GM21723 (cell line): Measurements from ENCODE around the gene SLC26A8.
"Not testable (repeated sequence)": the region's sequence is repeated elsewhere in the genome, so short reads cannot be mapped to it uniquely, and the experiment has no call there.

Experiments used
- ATAC-seq: cut with Tn5 transposase; IDR thresholded peaks from one replicate; pipeline ENCODE4 v1.9.1; 2021; ENCODE audit warnings: mild to moderate bottlenecking, moderate library complexity; ENCODE audit not compliant: unreplicated experiment

Gene SLC26A8

DNA sequence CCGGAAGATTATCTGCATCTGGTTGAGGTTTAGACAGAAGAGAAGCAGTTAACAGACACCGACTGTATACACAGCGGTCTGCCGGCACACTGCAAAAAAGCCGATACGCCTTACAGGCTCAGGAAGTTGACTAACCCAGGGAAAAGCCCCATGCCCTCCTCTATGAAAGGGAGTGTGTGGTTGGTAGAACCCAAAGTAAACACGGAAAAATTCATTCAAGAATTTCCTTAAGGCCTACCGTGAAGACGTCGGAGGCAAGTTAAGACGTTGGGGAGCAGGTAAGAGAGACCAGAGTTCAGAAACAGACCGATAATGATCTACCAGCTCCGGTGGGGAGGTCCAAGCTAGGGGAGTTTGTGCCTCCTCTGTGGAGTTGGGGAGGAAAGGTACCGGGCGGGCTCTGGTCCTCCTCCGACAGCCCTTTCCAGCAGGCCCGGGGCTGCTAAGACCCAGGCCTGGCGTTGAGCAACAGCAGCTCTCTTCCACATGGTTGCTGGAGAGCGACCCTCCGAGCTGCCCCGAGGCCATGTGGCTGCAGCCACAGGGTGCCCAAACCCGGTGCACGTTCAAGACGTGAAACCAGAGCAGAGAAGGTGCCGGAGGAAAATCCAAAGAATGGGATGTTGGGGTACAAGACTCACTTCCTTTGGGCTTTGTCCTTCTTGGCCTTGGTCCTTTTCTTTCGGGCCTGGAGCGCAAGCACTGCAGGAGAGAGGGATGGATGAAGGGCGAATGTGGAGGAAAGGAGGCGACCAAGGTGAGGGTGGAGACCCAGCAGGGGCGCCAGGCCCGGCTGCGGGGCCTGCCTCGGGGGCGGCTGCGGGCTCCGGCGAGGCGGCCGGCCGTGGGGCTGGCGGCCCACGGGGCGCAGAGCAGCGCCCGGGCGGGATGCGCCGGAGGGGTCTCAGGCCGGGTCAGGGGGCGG lies 104.4 kb downstream of the SLC26A8 start:
- peak; percentile 29 for ATAC-seq

DNA sequence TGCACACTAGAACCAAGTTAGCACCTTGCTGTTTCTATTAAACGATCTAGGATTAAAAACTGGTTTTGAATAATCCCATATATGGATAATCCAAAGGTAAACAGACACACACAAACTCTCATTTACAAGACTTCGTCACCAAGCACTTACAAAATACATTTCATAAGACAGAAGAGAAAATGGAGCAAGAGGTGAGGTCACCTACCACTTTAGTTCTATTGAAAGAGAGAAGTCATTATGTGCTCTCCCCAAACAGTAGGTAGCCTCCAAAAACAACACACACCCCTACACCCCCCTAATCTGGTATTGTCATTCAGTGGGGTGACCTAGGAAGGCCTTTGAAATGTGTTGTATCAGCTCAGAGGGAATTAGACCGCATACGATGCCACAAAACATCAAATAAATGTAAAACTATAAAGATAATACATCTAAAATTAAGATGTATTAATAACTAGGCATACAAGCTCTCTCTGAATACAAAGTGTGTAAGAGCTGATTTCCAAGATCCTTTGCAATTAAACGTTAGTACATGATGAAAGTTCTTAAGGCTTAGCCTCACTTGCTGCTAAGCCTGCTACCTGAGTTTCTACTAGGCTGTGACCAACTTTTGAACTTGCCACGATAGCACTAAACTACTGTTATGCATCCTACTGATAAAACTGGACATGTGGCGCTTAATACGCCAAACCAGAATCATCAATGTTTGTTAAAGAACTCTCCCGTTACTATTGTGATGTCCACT lies 105.2 kb downstream of the SLC26A8 start:
- ATAC-seq: no peak

DNA sequence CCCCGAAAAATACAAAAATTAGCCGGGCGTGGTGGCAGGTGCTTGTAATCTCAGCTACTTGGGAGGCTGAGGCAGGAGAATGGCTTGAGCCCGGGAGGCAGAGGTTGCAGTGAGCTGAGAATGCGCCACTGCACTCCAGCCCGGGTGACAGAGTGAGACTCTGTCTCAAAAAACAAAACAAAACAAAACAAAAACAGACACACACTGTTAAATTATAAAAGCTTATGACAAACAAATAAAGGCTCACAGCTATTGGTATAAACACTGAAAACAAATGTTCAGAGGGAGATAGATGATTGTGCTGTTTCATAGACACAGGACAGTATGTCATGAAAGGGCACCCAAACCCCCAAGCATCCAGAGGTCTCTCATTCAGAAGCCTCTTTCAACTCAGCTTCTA lies 107.5 kb downstream of the SLC26A8 start:
- not testable (repeated sequence) for ATAC-seq

DNA sequence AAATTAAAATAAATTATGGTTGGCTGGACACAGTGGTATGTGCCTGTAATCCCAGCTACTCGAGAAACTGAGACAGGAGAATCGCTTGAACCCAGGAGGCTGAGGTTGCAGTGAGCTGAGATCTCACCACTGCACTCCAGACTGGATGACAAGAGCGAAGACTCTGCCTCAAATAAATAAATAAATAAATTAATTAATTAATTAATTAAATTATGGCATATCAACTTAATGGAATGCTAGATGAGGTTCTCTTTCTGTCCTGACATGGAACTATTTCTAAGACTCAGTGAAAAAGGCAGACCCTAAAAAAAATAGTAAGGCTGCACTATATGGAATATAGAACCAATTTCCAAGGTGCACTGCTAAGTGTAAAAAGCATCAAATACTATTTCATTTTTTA lies 108.4 kb downstream of the SLC26A8 start:
- ATAC-seq: no peak

DNA sequence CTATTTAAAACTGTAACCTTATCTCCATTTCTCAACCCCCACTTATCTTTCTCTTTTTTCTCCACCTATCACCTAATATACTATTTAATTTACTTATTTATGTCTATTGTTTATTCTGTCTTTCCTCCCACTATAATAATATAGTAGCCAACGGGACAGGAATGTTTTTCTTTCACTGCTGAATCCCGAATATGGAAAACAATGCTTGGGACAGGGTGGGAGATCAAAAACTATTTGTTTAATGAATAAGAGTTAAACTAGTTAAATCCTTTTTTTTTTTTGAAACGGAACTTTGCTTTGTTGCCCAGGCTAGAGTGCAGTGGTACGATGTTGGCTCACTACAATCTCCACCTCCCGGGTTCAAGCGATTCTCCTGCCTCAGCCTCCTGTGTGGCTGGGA lies 109.9 kb downstream of the SLC26A8 start:
- ATAC-seq: no peak

DNA sequence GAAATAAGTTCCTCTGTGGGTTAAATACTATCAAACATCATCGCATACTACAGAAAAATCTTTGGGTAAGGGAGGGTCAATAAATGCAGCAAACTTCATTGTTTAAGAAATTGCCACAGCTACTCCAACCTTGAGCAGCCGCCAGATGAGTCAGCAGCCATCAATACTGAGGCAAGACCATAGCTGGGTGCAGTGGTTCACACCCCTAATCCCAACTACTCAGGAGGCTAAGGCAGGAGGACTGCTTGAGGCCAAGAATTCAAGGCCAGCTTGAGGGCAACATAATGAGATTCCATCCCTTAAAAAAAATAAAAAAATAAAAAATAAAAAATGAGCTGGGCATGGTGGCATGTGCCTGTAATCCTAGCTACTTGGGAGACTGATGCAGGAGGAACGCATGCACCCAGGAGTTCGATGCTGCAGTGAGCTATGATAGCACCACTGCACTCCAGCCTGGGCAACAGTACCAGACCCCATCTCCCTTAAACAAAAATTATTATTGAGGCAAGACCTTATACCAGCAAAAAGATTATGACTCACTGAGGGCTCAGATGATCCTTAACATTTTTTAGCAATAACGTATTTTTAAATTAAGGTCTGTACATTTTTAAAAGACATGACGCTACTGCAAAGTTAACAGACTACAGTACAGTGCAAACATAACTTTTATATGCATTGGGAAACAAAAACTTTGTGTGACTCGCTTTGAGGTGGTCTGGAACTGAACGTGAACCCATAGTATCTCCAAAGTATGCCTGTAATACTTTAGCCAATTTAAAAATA lies 112.4 kb downstream of the SLC26A8 start:
- ATAC-seq: no peak

DNA sequence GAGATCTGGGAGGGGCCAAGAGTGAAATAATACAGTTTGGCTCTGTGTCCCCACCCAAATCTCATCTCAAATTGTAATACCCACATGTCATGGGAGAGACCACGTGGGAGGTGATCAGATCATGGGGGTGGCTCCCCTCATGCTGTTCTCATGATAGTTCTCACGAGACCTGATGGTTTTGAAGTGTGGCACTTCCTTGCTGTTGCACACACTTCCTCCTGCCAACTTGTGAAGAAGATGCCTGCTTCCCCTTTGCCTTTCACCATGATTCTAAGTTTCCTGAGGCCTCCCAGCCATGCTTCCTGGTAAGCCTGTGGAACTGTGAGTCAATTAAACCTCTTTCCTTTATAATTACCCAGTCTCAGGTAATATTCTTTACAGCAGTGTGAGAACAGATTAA lies 114.9 kb downstream of the SLC26A8 start:
- ATAC-seq: not testable (repeated sequence)

DNA sequence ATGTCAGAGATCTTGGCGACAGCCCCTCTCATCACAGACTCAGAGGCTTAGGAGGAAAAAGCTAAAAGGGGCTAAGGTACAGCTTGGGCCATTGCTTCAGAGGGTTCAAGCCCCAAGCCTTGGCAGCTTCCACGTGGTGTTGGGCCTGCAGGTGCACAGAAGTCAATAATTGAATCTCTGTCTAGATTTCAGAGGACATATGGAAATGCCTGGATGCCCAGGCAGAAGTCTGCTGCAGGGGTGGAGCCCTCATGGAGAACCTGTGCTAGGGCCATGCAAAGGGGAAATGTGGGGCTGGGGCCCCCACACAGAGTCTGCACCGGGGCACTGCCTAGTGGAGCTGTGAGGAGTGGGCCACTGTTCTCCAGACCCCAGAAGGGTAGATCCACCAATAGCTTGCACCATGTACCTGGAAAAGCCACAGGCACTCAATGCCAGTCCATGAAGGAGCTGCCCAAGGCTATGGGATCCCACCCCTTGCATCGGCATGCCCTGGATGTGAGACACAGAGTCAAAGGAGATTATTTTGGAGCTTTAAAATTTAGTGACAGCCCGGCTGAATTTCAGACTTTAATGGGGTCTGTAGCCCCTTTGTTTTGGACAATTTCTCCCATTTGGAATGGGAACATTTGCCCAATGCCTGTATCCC lies 115.6 kb downstream of the SLC26A8 start:
- not testable (repeated sequence) for ATAC-seq

DNA sequence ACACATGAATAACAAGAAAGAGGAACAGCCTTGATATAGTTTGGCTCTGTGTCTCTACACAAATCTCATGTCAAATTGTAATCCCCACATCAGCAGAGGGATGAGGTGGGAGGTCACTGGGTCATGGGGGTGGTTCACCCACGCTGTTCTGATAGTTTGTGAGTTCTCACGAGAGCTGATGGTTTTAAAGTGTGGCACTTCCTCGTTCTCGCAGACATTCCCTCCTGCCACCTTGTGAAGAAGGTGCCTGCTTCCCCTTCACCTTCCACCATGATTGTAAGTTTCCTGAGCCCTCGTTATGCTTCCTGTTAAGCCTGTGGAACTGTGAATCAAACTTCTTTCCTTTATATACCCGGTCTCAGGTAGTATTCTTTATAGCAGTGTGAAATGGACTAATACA lies 116.7 kb downstream of the SLC26A8 start:
- no peak for ATAC-seq

DNA sequence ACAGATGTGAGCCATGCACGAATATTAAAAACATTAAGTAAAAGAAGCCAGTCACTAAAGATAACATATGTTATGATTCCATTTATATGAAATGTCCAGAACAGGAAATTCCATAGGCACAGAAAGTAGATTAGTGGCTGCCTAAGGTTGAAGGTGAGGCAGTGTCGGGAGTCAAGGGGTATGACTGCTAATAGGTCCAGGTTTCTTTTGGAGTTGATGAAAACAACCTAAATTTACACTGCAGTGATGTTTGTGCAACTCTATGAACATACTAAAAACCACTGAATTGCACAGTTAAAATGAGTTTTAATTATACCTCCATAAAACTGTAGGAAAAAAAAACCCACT lies 118.0 kb downstream of the SLC26A8 start:
- no peak for ATAC-seq

DNA sequence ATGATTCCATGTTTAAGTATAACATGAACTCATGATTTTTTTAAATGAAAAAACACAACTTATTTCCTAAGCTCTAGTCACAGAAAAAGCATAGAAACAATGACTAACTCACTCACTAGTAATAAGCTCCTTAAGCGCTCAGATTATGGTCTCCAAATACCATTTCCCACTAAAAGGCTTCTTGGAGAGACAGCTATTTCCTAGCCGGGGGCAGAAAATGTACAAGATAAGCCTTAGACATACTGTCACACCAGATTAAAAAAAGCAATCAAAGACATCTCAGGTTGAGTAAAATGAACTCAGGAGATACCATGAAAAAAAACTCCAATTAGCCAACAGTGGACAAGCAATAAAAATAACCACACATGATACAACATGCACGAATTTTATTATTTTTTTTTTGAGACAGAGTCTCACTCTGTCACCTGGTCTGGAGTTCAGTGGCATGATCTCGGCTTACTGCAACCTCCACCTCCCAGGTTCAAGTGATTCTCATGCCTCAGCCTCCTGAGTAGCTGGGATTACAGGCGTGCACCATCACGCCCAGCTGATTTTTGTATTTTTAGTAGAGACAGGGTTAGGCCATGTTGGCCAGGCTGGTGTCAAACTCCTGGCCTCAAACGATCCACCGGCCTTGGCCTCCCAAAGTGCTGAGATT lies 118.5 kb downstream of the SLC26A8 start:
- ATAC-seq: no peak

DNA sequence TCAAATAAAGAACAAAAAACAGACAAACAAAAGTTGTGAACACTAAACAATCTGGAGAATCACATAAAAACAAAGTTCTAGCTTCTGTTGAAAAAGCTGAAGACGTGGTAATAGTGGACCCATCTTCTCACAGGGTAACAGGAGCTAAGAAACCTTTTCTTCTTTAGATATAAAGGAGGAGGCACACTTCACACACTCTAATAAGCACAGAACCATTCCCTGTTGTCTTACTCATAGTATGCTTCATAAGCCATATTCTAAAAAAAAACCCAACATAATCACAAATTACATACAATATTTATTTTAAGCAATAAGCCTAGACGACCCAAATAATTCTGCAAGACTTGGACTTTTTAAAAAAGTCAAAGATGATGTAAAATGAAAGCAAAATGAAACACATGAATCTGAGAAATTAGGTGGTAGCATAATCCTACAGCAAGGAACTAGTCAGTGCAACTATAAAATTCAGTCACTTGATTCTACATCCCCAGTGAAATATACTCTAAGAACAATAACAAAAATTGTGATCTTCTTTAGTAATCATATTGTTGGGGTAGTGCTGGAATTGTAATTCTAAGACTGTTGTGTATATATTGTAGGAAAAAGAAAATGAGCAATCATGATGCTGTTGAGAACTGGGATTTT lies 119.2 kb downstream of the SLC26A8 start:
- no peak for ATAC-seq

DNA sequence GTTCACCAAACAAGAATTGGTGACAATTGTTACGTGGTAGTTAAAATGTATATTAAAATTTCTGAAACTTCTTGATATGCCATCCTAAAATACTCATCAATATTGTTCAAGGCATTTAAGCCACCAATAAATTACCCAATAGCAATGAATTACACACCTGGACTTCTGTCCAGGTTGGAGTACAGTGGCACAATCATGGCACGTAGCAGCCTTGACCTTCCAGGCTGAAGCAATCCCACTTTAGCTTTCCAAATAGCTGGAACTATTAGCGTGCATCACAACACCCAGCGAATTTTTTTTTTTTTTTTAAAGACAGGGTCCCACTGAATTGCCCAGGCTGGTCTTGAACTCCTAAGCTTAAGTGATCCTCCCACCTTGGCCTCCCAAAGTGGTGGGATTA lies 120.8 kb downstream of the SLC26A8 start:
- no peak for ATAC-seq

DNA sequence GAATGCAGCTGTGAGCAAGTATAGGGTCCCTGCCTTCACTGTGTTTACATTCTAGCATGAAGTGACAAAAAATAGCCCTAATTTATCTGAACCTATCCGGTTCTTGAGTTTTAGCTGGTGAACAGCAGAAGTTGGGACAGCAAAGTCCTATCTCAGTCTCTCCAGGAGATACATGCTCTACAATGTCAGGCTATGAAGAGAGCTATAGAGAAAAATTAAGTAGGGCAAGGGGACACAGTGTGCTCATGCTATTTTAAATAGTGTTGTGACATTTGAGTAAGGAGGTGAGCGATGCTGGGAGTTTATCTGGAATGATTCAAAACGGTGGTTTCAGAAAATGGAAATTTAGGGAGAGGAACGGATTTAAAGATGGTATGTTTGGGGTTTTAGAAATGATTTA lies 124.0 kb downstream of the SLC26A8 start:
- no peak for ATAC-seq

DNA sequence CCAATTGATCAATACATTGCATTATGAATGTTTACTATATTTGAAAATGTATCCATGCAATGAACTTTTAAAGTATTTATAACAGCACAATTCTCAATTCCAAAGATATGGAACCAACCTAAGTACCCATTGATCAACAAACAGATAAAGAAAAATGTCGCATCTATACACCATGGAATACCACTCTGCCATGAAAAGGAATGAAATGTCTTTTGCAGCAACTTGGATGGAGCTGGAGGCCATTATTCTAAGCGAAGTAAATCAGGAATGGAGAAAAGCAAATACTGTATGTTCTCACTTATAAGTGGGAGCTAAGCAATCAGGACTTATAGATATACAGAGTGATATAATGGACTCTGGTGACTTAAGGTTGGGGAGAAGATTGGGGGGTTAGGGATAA lies 126.4 kb downstream of the SLC26A8 start:
- no peak for ATAC-seq

DNA sequence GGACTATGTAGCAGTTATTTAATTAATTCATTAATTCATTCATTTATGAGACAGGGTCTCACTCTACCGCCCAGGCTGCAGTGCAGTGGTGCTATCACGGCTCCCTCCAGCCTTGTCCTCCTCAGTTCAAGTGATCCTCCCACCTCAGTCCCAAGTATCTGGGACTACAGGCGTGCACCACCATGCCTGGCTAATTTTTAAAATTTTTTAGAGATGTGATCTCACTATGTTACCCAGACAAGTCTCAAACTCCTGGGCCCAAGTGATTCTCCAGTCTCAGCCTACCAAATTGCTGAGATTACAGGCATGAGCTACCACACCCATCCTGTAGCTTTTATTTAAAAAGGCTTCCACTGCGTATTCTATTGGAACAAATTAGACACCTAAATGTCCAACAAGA lies 127.0 kb downstream of the SLC26A8 start:
- ATAC-seq: no peak

DNA sequence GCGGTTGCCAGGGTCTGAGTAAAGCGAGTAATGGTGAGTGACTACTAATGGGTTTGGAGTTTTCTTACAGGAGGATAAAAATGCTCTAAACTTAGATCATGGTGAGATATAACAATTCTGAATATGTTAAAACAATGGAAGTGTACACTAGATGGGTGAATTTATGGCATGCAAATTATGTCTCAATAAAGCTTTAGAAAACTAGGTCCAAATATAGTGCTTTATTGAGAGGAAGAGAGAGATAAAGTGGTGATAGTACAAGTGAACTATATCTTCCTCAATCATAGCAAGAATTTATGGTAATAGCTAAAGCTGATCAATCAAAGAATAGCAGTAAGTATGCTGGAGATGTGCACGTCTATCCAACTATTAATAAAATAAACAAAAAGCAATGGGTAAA lies 127.4 kb downstream of the SLC26A8 start:
- no peak for ATAC-seq

DNA sequence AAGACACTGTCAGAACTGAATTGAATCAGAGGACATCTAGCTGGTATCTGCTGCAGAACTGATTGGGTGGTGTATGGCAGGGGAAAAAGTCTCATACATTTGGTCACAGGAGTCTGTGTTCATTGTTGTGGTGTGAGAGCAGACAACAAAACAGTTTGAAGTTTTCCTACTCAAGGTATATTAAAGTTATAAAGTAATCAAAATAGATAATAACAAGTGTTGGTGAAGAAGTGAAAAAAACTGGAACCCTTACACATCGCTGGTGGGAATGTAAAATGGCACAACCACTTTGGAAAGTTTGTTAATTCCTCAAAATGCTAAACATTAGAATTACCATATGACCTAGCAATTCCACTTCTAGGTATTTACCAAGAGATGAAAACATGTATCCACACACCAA lies 128.2 kb downstream of the SLC26A8 start:
- no peak for ATAC-seq

DNA sequence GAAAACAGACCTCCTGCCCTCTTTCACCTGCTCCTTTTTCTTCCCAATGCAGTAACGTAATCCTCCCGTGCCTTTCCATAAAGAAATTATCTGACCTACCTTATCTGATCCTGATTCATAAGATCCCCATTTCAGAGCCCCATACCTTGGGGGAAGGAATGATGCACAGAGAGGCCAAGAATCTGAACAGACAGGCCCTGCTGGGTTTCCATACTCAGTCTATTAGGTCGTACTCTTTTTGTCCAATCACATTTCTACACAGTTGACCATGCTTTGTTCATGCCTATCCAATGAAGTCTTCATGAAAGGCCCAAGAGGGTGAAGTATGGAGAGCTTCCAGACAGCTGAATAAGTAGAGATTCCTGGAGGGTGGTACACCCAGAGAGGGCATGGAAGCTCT lies 128.9 kb downstream of the SLC26A8 start:
- no peak for ATAC-seq

DNA sequence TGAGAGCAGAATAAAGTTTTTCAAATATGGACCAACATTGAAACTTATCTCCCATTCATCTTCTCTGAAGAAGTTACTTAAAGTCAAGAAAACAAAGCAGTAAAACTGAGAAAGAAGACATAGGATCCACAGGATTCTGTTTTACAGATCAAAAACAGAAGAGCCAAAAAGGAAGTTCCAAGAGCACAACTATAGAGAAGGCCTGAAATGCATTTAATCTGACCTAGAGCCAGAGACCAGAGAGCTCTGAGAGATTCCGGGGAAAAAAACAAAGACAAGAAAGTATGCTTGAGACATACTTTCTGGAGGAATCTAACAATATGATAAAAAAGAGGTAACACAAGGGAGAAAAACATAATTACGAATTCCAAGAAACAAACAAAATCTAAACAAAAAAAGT lies 129.7 kb downstream of the SLC26A8 start:
- no peak for ATAC-seq
